Spleen (tissue), 11 donors: ENCODE measurements around the gene TM9SF3. TPM values are rescaled to one million over a fixed set of nuclear protein-coding genes. Genes with fewer than 3 reads are reported as not detected.

Experiments
- DNase-seq: peaks from one replicate; pipeline ENCODE4 v3.0.0-alpha.2; 2020
- H3K27ac ChIP-seq, 8 donors: fragments of 200-600 bp; sonication (generic) in 7 of 8; 1 replicate in 4 of 8; 2 replicates in 4 of 8; pipeline versions ENCODE4 v1.5.0 to v1.8.0; 2016 to 2021; ENCODE audit warnings: inconsistent platforms in 4 of 8, mild to moderate bottlenecking in 4 of 8, moderate library complexity in 1 of 8
- H3K27me3 ChIP-seq, 7 donors: fragments of 200-600 bp; sonication (generic) in 6 of 7; replicated peaks in 1 of 7; 1 replicate in 4 of 7; 2 replicates in 3 of 7; pipeline versions ENCODE4 v1.5.0 to v1.8.0; 2016 to 2021; ENCODE audit warnings: inconsistent platforms in 3 of 7, mild to moderate bottlenecking in 1 of 7
- H3K36me3 ChIP-seq, 6 donors: fragments of 200-600 bp; sonication (generic) in 5 of 6; 1 replicate in 4 of 6; 2 replicates in 2 of 6; pipeline versions ENCODE4 v1.5.0 to v1.8.0; 2016 to 2021; ENCODE audit warnings: inconsistent platforms in 2 of 6
- H3K4me1 ChIP-seq, 6 donors: fragments of 200-600 bp; sonication (generic) in 5 of 6; 1 replicate in 3 of 6; 2 replicates in 3 of 6; pipeline versions ENCODE4 v1.5.0 to v1.8.0; 2016 to 2021; ENCODE audit warnings: inconsistent platforms in 3 of 6
- H3K4me3 ChIP-seq, 8 donors: fragments of 200-600 bp; sonication (generic) in 7 of 8; 1 replicate in 4 of 8; 2 replicates in 4 of 8; pipeline versions ENCODE4 v1.5.0 to v1.8.0; 2016 to 2021; ENCODE audit warnings: inconsistent platforms in 4 of 8, mild to moderate bottlenecking in 4 of 8, moderate library complexity in 2 of 8
- H3K9me3 ChIP-seq, 8 donors: fragments of 200-600 bp; sonication (generic) in 7 of 8; 1 replicate in 4 of 8; 2 replicates in 4 of 8; pipeline versions ENCODE4 v1.5.0 to v1.8.0; 2016 to 2021; ENCODE audit warnings: inconsistent platforms in 4 of 8
- CTCF ChIP-seq, 11 experiments: fragments of 200-600 bp in 7 of 11; fragments of 450-650 bp in 4 of 11; sonication (generic) in 4 of 11; IDR thresholded peaks in 8 of 11; conservative IDR thresholded peaks in 3 of 11; 1 replicate in 7 of 11; 2 replicates in 4 of 11; pipeline versions ENCODE4 v1.4.0 to v1.8.0; 2016 to 2021; ENCODE audit warnings: antibody characterized with exemption in 11 of 11, inconsistent platforms in 4 of 11, mild to moderate bottlenecking in 1 of 11
- POLR2A ChIP-seq, 3 donors: fragments of 450-650 bp; IDR thresholded peaks; one replicate each; pipeline ENCODE4 v1.5.1; 2017; ENCODE audit warnings: antibody characterized with exemption in 3 of 3, mild to moderate bottlenecking in 1 of 3
- POLR2AphosphoS5 ChIP-seq, 3 donors: sonication (generic); formaldehyde crosslinking; IDR thresholded peaks; one replicate each; pipeline ENCODE4 v1.5.1; 2017; ENCODE audit warnings: antibody characterized with exemption in 3 of 3
- WGBS, 5 donors: extraction: QIAGEN DNeasy Blood & Tissue Kit in 3 of 5; methylation state at CpG; one replicate each; pipeline versions ENCODE4 v1.1.5 to v1.1.7; 2013 to 2018; 5-methylcytosine and 5-hydroxymethylcytosine counted together
- intact Hi-C: fragments of 100-400 bp; cut with DNase I; formaldehyde crosslinking; loops from one replicate; pipeline ENCODE4 v1.15.0; 2023; ENCODE audit warnings: low total_unique reads
- polyA plus RNA-seq, 3 donors: library from polyadenylated mRNA; stranded (reverse); fragments of 200-250 nt; gene quantifications; one replicate each; pipeline ENCODE4 v1.2.1, GENCODE V29; 2013
- total RNA-seq, 7 donors: library from RNA; depleted of rRNA in 3 of 7; stranded (reverse); fragments of >200 nt in 3 of 7; fragmentation: NEBNext Ultra II Directional in 4 of 7; extraction: Animal tissue kit (Norgen Biotek cat#: 25700) in 4 of 7; gene quantifications; one replicate each; pipeline versions ENCODE4 v1.1.0 to v1.2.1, GENCODE V29; 2016 to 2021
- donor health status: healthy with polysubstance abuse.
- donor health status: DM: no; HTN: no; CAD: no; lungs with moderate emphysema.
- donor health status: DM: no; HTN: no; CAD: no.
- donor health status: Bipolar disorder and iron deficiency.
- donor health status: healthy.
- donor health status: DM: no; HTN: no; CAD: no.
- donor health status: DM: yes; HTN: yes; CAD: no.

The TM9SF3 gene
- total and polyA plus RNA-seq, 10 donors, result 13.2 to 107 (median 76.7) TPM

- DNase-seq, result no peak
- Histone ChIP-seq H3K36me3 (peaks cover 0 to 9% (median under 1%) of the 10 kb centered on the region in 6 donors), H3K9me3 (no peaks in the 10 kb centered on the region), H3K27me3 (no peaks in the 10 kb centered on the region), H3K27ac (peak overlapping the region; percentile 78 to 100 (median 98)), H3K4me3 (peak overlapping the region; percentile 75 to 93 (median 86)), H3K4me1 (peaks cover 36 to 70% (median 50%) of the 10 kb centered on the region in 6 donors)
- WGBS, 5 donors, result 3 to 6% (median 4%) methylated on average over 24 to 25 of the region's 25 CpGs
- intact Hi-C loops, result no loop called here
- TF ChIP-seq CTCF (IDR thresholded peaks at IDR 0.05 in 8 of 11, conservative IDR thresholded peaks at IDR 0.05 in 3 of 11) (peak in 2 of 11 experiments; percentile 0 to 5), POLR2AphosphoS5 (IDR thresholded peaks at IDR 0.05) (no peak), POLR2A (IDR thresholded peaks at IDR 0.05) (no peak)
Observed at GRCh38 chr10:96587264-96588059, 650 bp upstream of the TM9SF3 start.

- no peaks in the 10 kb centered on the region for H3K9me3 ChIP-seq
- H3K27ac ChIP-seq, result peak overlapping the region; percentile 78 to 100 (median 98)
- peak overlapping the region; percentile 75 to 93 (median 86) for H3K4me3 ChIP-seq
- no peaks in the 10 kb centered on the region for H3K27me3 ChIP-seq
- no peak for DNase-seq
- 1 to 2% (median 1%) methylated on average over 15 to 20 of the region's 20 CpGs for whole genome bisulfite sequencing, 5 donors
- peaks cover 51 to 81% (median 65%) of the 10 kb centered on the region in 6 donors for H3K4me1 ChIP-seq
- intact Hi-C loops, result no loop called here
- no peaks in the 10 kb centered on the region for H3K36me3 ChIP-seq
- TF ChIP-seq POLR2AphosphoS5 (IDR thresholded peaks at IDR 0.05) (no peak), CTCF (IDR thresholded peaks at IDR 0.05 in 8 of 11, conservative IDR thresholded peaks at IDR 0.05 in 3 of 11) (no peak), POLR2A (IDR thresholded peaks at IDR 0.05) (no peak)
Observed at GRCh38 chr10:96585736-96586418, 935 bp downstream of the TM9SF3 start.

GRCh38 chr10:96584474-96584873, 2.3 kb downstream of the TM9SF3 start:
- Histone ChIP-seq H3K36me3 (no peaks in the 10 kb centered on the region), H3K27ac (no peak overlapping the region), H3K27me3 (no peaks in the 10 kb centered on the region), H3K4me1 (peaks cover 57 to 90% (median 76%) of the 10 kb centered on the region in 6 donors), H3K9me3 (no peaks in the 10 kb centered on the region), H3K4me3 (peak overlapping the region in 2 of 8 donors; percentile 4 to 85)
- intact Hi-C loops, result no loop called here
- DNase-seq, result no peak
- TF ChIP-seq POLR2A (IDR thresholded peaks at IDR 0.05), result no peak
- WGBS, 5 donors, result 81 to 93% (median 88%) methylated on average over 9 of the region's 9 CpGs

GRCh38 chr10:96584035-96584434, 2.8 kb downstream of the TM9SF3 start:
- intact Hi-C loops, result no loop called here
- H3K27ac ChIP-seq, result no peak overlapping the region
- H3K36me3 ChIP-seq, result no peaks in the 10 kb centered on the region
- no peaks in the 10 kb centered on the region for H3K9me3 ChIP-seq
- TF ChIP-seq POLR2AphosphoS5 (IDR thresholded peaks at IDR 0.05), result no peak
- TF ChIP-seq CTCF (IDR thresholded peaks at IDR 0.05 in 8 of 11, conservative IDR thresholded peaks at IDR 0.05 in 3 of 11), result no peak
- no peak for TF ChIP-seq POLR2A (IDR thresholded peaks at IDR 0.05)
- peaks cover 57 to 90% (median 80%) of the 10 kb centered on the region in 6 donors for H3K4me1 ChIP-seq
- 57 to 74% (median 67%) methylated on average over 1 of the region's 1 CpG for WGBS, 5 donors
- DNase-seq, result no peak
- no peaks in the 10 kb centered on the region for H3K27me3 ChIP-seq
- no peak overlapping the region for H3K4me3 ChIP-seq
